Mammary epithelial cell (primary cell): Measurements from ENCODE around the gene JMJD1C.

ENCODE experiments used
- CTCF ChIP-seq, 2 donors: IDR thresholded peaks in 1 of 2; conservative IDR thresholded peaks in 1 of 2; 2 replicates each; pipeline ENCODE4 v1.5.1; 2011 to 2012; ENCODE audit warnings: inconsistent platforms in 2 of 2, low read length in 2 of 2, mild to moderate bottlenecking in 2 of 2, control low read depth in 1 of 2, low read depth in 1 of 2; ENCODE audit not compliant: insufficient read depth in 1 of 2; ENCODE audit errors: extremely low read depth in 1 of 2
- EZH2 ChIP-seq: IDR thresholded peaks from 2 replicates; pipeline ENCODE4 v1.6.1; 2012; ENCODE audit warnings: low read length, inconsistent platforms, borderline replicate concordance

GRCh38 chr10:63240807-63241206 is 225.0 kb downstream of the JMJD1C start:
- no peak for TF ChIP-seq CTCF (conservative IDR thresholded peaks at IDR 0.05 in 1 of 2, IDR thresholded peaks at IDR 0.05 in 1 of 2; ENCODE audit: extremely low read depth in 1 of 2, insufficient read depth in 1 of 2, low read depth in 1 of 2, low read length in 2 of 2)
- no peak for TF ChIP-seq EZH2
